Liver (tissue), 9 donors: ENCODE results near the gene SH3RF3. TPM values are rescaled to one million over a fixed set of nuclear protein-coding genes. Genes with fewer than 3 reads are reported as not detected.

Source experiments
- DNase-seq: peaks from one replicate; pipeline ENCODE4 v3.0.0-alpha.2; 2017; ENCODE audit warnings: low spot score
- H3K27ac ChIP-seq, 2 donors: one replicate each; pipeline ENCODE4 v1.7.0; 2013; ENCODE audit warnings: inconsistent platforms in 2 of 2, low read length in 2 of 2, control low read depth in 1 of 2, low read depth in 1 of 2, mild to moderate bottlenecking in 1 of 2
- H3K27me3 ChIP-seq, 4 donors: one replicate each; pipeline versions ENCODE4 v1.6.1 to v1.7.0; 2013; ENCODE audit warnings: low read length in 3 of 4, inconsistent platforms in 1 of 4, mild to moderate bottlenecking in 1 of 4, moderate library complexity in 1 of 4; ENCODE audit not compliant: control insufficient read depth in 4 of 4, insufficient read depth in 4 of 4
- H3K36me3 ChIP-seq, 4 donors: one replicate each; pipeline versions ENCODE4 v1.6.1 to v1.7.0; 2013; ENCODE audit warnings: low read length in 3 of 4, mild to moderate bottlenecking in 3 of 4, low read depth in 1 of 4, moderate library complexity in 1 of 4; ENCODE audit not compliant: control insufficient read depth in 4 of 4, insufficient read depth in 3 of 4
- H3K4me1 ChIP-seq, 4 donors: one replicate each; pipeline versions ENCODE4 v1.6.1 to v1.7.0; 2013; ENCODE audit warnings: low read length in 3 of 4, mild to moderate bottlenecking in 3 of 4, moderate library complexity in 1 of 4; ENCODE audit not compliant: control insufficient read depth in 4 of 4, insufficient read depth in 4 of 4
- H3K4me3 ChIP-seq, 3 donors: one replicate each; pipeline versions ENCODE4 v1.6.1 to v1.7.0; 2013; ENCODE audit warnings: low read length in 3 of 3, control low read depth in 1 of 3, low read depth in 1 of 3, mild to moderate bottlenecking in 1 of 3
- H3K9ac ChIP-seq, 2 donors: one replicate each; pipeline ENCODE4 v1.7.0; 2013; ENCODE audit warnings: low read length in 2 of 2, mild to moderate bottlenecking in 2 of 2, moderate library complexity in 2 of 2, control low read depth in 1 of 2, low read depth in 1 of 2
- H3K9me3 ChIP-seq, 4 donors: one replicate each; pipeline versions ENCODE4 v1.6.1 to v1.7.0; 2013; ENCODE audit warnings: low read length in 3 of 4; ENCODE audit not compliant: control insufficient read depth in 4 of 4
- ATF3 ChIP-seq: IDR thresholded peaks from 2 replicates; pipeline ENCODE4 v1.6.1; 2016; ENCODE audit warnings: antibody characterized with exemption
- CTCF ChIP-seq: fragments of 150-350 bp; IDR thresholded peaks from 2 replicates; pipeline ENCODE4 v1.5.1; 2017; ENCODE audit warnings: improper control_type of control experiment, low read depth, low read length; ENCODE audit not compliant: missing input control
- FOXA1 ChIP-seq: IDR thresholded peaks from 2 replicates; pipeline ENCODE4 v1.6.1; 2016; ENCODE audit warnings: antibody characterized with exemption
- FOXA2 ChIP-seq: IDR thresholded peaks from 2 replicates; pipeline ENCODE4 v1.6.1; 2016; ENCODE audit warnings: antibody characterized with exemption
- GABPA ChIP-seq, 2 donors: IDR thresholded peaks in 1 of 2; conservative IDR thresholded peaks in 1 of 2; 2 replicates each; pipeline ENCODE4 v1.6.1; 2016; ENCODE audit warnings: antibody characterized with exemption in 2 of 2, mild to moderate bottlenecking in 1 of 2, moderate library complexity in 1 of 2
- HNF4A ChIP-seq, 2 donors: conservative IDR thresholded peaks; 2 replicates each; pipeline ENCODE4 v1.6.1; 2016; ENCODE audit warnings: antibody characterized with exemption in 2 of 2, mild to moderate bottlenecking in 2 of 2
- HNF4G ChIP-seq: IDR thresholded peaks from 2 replicates; pipeline ENCODE4 v1.6.1; 2016; ENCODE audit warnings: antibody characterized with exemption
- JUND ChIP-seq, 2 donors: IDR thresholded peaks; 2 replicates each; pipeline ENCODE4 v1.6.1; 2016; ENCODE audit warnings: antibody characterized with exemption in 2 of 2
- MAX ChIP-seq: IDR thresholded peaks from 2 replicates; pipeline ENCODE4 v1.6.1; 2016; ENCODE audit warnings: antibody characterized with exemption
- NR2F2 ChIP-seq: IDR thresholded peaks from 2 replicates; pipeline ENCODE4 v1.6.1; 2016; ENCODE audit warnings: antibody characterized with exemption
- RAD21 ChIP-seq, 2 donors: IDR thresholded peaks; 2 replicates each; pipeline ENCODE4 v1.6.1; 2016; ENCODE audit warnings: antibody characterized with exemption in 2 of 2, mild to moderate bottlenecking in 2 of 2
- REST ChIP-seq: IDR thresholded peaks from 2 replicates; pipeline ENCODE4 v1.6.1; 2016; ENCODE audit warnings: antibody characterized with exemption, mild to moderate bottlenecking
- RXRA ChIP-seq, 2 donors: IDR thresholded peaks; 2 replicates each; pipeline ENCODE4 v1.6.1; 2017 to 2018; ENCODE audit warnings: antibody characterized with exemption in 2 of 2, mild to moderate bottlenecking in 1 of 2
- SP1 ChIP-seq: IDR thresholded peaks from 2 replicates; pipeline ENCODE4 v1.6.1; 2018; ENCODE audit warnings: antibody characterized with exemption, mild to moderate bottlenecking
- TAF1 ChIP-seq: conservative IDR thresholded peaks from 2 replicates; pipeline ENCODE4 v1.6.1; 2016; ENCODE audit warnings: antibody characterized with exemption, mild to moderate bottlenecking
- YY1 ChIP-seq: IDR thresholded peaks from 2 replicates; pipeline ENCODE4 v1.6.1; 2016; ENCODE audit warnings: antibody characterized with exemption, mild to moderate bottlenecking
- ZBTB33 ChIP-seq: IDR thresholded peaks from 2 replicates; pipeline ENCODE4 v1.6.1; 2016; ENCODE audit warnings: antibody characterized with exemption
- WGBS: extraction: QIAGEN DNeasy Blood & Tissue Kit; methylation state at CpG from one replicate; pipeline ENCODE4 v1.1.7; 2013; 5-methylcytosine and 5-hydroxymethylcytosine counted together
- polyA plus RNA-seq, 2 donors: library from polyadenylated mRNA; stranded (reverse) in 1 of 2; unstranded in 1 of 2; fragments of 200-250 nt in 1 of 2; fragments of >200 nt in 1 of 2; fragmentation: Nextera tagmentation in 1 of 2; extraction: Ambion mirVana in 1 of 2; gene quantifications; one replicate each; pipeline versions ENCODE4 v1.2.1 to v1.2.3, GENCODE V29; 2013 to 2015
- total RNA-seq, 2 donors: library from RNA; depleted of rRNA; stranded (reverse); fragments of >200 nt; gene quantifications; one replicate each; pipeline ENCODE4 v1.2.3, GENCODE V29; 2014
- donor health status: healthy.
- donor health status: healthy.
- donor health status: healthy.
- donor health status: healthy.
- donor health status: healthy.

Gene SH3RF3
- total and polyA plus RNA-seq, 4 donors = 0.11 to 1.0 (median 0.54) TPM

GRCh38 chr2:109131777-109132176, 2.8 kb downstream of the SH3RF3 start:
- Histone ChIP-seq H3K36me3 (no peaks in the 10 kb centered on the region), H3K27ac (no peak overlapping the region), H3K4me3 (no peak overlapping the region), H3K4me1 (peaks cover 9 to 18% (median 14%) of the 10 kb centered on the region in 4 donors), H3K27me3 (peaks cover 0 to 5% (median 1%) of the 10 kb centered on the region in 4 donors), H3K9me3 (no peaks in the 10 kb centered on the region), H3K9ac (no peak overlapping the region)
- no peak for DNase-seq
- 82% methylated on average over 4 of the region's 4 CpGs for WGBS
- TF ChIP-seq HNF4G (no peak), GABPA (IDR thresholded peaks at IDR 0.05 in 1 of 2, conservative IDR thresholded peaks at IDR 0.05 in 1 of 2) (no peak), JUND (IDR thresholded peaks at IDR 0.05) (no peak), MAX (no peak), CTCF (no peak), YY1 (no peak), FOXA1 (no peak), REST (no peak), ZBTB33 (no peak), TAF1 (no peak), SP1 (no peak), FOXA2 (no peak), ATF3 (no peak), RAD21 (IDR thresholded peaks at IDR 0.05) (no peak)

- no peaks in the 10 kb centered on the region for H3K9me3 ChIP-seq
- H3K36me3 ChIP-seq = no peaks in the 10 kb centered on the region
- no peak for DNase-seq
- H3K4me3 ChIP-seq = no peak overlapping the region
- H3K27me3 ChIP-seq = peaks cover 0 to 5% (median 1%) of the 10 kb centered on the region in 4 donors
- peaks cover 9 to 18% (median 14%) of the 10 kb centered on the region in 4 donors for H3K4me1 ChIP-seq
- H3K9ac ChIP-seq = no peak overlapping the region
- no peak overlapping the region for H3K27ac ChIP-seq
- TF ChIP-seq FOXA1 (no peak), RXRA (IDR thresholded peaks at IDR 0.05) (no peak), ZBTB33 (no peak), NR2F2 (no peak), FOXA2 (no peak), HNF4G (no peak), MAX (no peak), YY1 (no peak), JUND (IDR thresholded peaks at IDR 0.05) (no peak), HNF4A (conservative IDR thresholded peaks at IDR 0.05) (no peak), SP1 (no peak), GABPA (IDR thresholded peaks at IDR 0.05 in 1 of 2, conservative IDR thresholded peaks at IDR 0.05 in 1 of 2) (no peak), CTCF (no peak)
Observed at GRCh38 chr2:109132626-109133025, 3.6 kb downstream of the SH3RF3 start.
